ENCODE measurements around the gene ADD2.

GRCh38 chr2:70718736-70719135 is 49.3 kb downstream of the ADD2 start:
- no peak for TF ChIP-seq GATA3 (IDR thresholded peaks at IDR 0.05; ENCODE audit: low read depth, low read length)
- no peak for TF ChIP-seq GATA2 (IDR thresholded peaks at IDR 0.05; ENCODE audit: low read depth, low read length)
